ENCODE data around the gene CDC34. TPM values are rescaled to one million over a fixed set of nuclear protein-coding genes. Genes with fewer than 3 reads are reported as not detected.
A peak's percentile ranks its signal among the peaks of the same experiment; 100 is the strongest.

CDC34 gene
- total RNA-seq, 1 donor from 2014 or later, result 52.8 TPM

- DNase-seq, result peak; percentile 96
- intact Hi-C loops (cut with micrococcal nuclease), result loop anchor here (1.0 to 5.0 kb wide), 4 partner anchors 18 to 125 kb away; partner anchors contain the start of genes BSG and CDC34
- Mint-ChIP-seq H3K4me3 (peak within 1 kb of the TSS; percentile 90), H3K9me3 (no peaks in the 10 kb centered on the region), H3K27ac (peak within 1 kb of the TSS; percentile 99), H3K36me3 (ENCODE audit: low read depth) (peaks cover 5% of the 10 kb centered on the region), H3K4me1 (peaks cover 39% of the 10 kb centered on the region), H3K27me3 (no peaks in the 10 kb centered on the region)
Measured at GRCh38 chr19:507286-508203, 24.0 kb upstream of the CDC34 start, which contains the start of gene TPGS1. Gene TPGS1, plus strand, starts transcription at chr19:507497. Its CDS starts 10 bp downstream, at chr19:507507.

GRCh38 chr19:508204-509150, 23.1 kb upstream of the CDC34 start:
- H3K9me3 Mint-ChIP-seq, result no peaks in the 10 kb centered on the region
- peak overlapping the region; percentile 99 for H3K27ac Mint-ChIP-seq
- peaks cover 37% of the 10 kb centered on the region for H3K4me1 Mint-ChIP-seq
- H3K4me3 Mint-ChIP-seq, result peak overlapping the region; percentile 90
- no peaks in the 10 kb centered on the region for H3K27me3 Mint-ChIP-seq
- H3K36me3 Mint-ChIP-seq (ENCODE audit: low read depth), result peaks cover 5% of the 10 kb centered on the region
- DNase-seq, result no peak
- intact Hi-C loops (cut with micrococcal nuclease), result loop anchor here (5.0 kb wide), 1 partner anchor 126 kb away; no protein-coding TSS in a partner anchor

GRCh38 chr19:510606-511100, 20.9 kb upstream of the CDC34 start:
- Mint-ChIP-seq H3K9me3 (no peaks in the 10 kb centered on the region), H3K27ac (peak overlapping the region; percentile 97), H3K4me1 (peaks cover 35% of the 10 kb centered on the region), H3K4me3 (peak overlapping the region; percentile 90), H3K36me3 (ENCODE audit: low read depth) (peaks cover 7% of the 10 kb centered on the region), H3K27me3 (no peaks in the 10 kb centered on the region)
- intact Hi-C loops (cut with micrococcal nuclease), result loop anchor here (1.0 kb wide), 1 partner anchor 21 kb away; the partner anchor contains the start of gene CDC34
- DNase-seq, result peak; percentile 98

- peaks cover 7% of the 10 kb centered on the region for H3K36me3 Mint-ChIP-seq (ENCODE audit: low read depth)
- no peaks in the 10 kb centered on the region for H3K9me3 Mint-ChIP-seq
- no peaks in the 10 kb centered on the region for H3K27me3 Mint-ChIP-seq
- peak; percentile 97 for DNase-seq
- H3K27ac Mint-ChIP-seq, result peak overlapping the region; percentile 97
- intact Hi-C loops (cut with micrococcal nuclease), result loop anchor here (1.0 kb wide), 1 partner anchor 20 kb away; the partner anchor contains the start of gene CDC34
- peak overlapping the region; percentile 90 for H3K4me3 Mint-ChIP-seq
- H3K4me1 Mint-ChIP-seq, result peaks cover 37% of the 10 kb centered on the region
Measured at GRCh38 chr19:511101-511851, 20.3 kb upstream of the CDC34 start.

GRCh38 chr19:512547-513365, 18.8 kb upstream of the CDC34 start:
- Mint-ChIP-seq H3K4me1 (peaks cover 36% of the 10 kb centered on the region), H3K4me3 (no peak overlapping the region)
- intact Hi-C loops (cut with micrococcal nuclease), result no loop called here

GRCh38 chr19:513368-514165, 18.0 kb upstream of the CDC34 start:
- intact Hi-C loops (cut with micrococcal nuclease), result no loop called here
- peaks cover 7% of the 10 kb centered on the region for H3K36me3 Mint-ChIP-seq (ENCODE audit: low read depth)
- H3K9me3 Mint-ChIP-seq, result no peaks in the 10 kb centered on the region

More at GRCh38 chr19:512547-513365, 18.8 kb upstream of the CDC34 start:
- Mint-ChIP-seq H3K9me3 (no peaks in the 10 kb centered on the region), H3K36me3 (ENCODE audit: low read depth) (peaks cover 7% of the 10 kb centered on the region), H3K27ac (no peak overlapping the region), H3K27me3 (no peaks in the 10 kb centered on the region)
- DNase-seq, result no peak

GRCh38 chr19:514166-514663, 17.3 kb upstream of the CDC34 start:
- intact Hi-C loops (cut with micrococcal nuclease), result no loop called here
- no peak overlapping the region for H3K4me3 Mint-ChIP-seq
- H3K4me1 Mint-ChIP-seq, result peaks cover 22% of the 10 kb centered on the region
- DNase-seq, result no peak
- H3K9me3 Mint-ChIP-seq, result no peaks in the 10 kb centered on the region
- H3K36me3 Mint-ChIP-seq (ENCODE audit: low read depth), result peaks cover 7% of the 10 kb centered on the region
- H3K27ac Mint-ChIP-seq, result no peak overlapping the region
- no peaks in the 10 kb centered on the region for H3K27me3 Mint-ChIP-seq

More at GRCh38 chr19:513368-514165, 18.0 kb upstream of the CDC34 start:
- Mint-ChIP-seq H3K4me1 (peaks cover 28% of the 10 kb centered on the region), H3K4me3 (no peak overlapping the region), H3K27ac (no peak overlapping the region), H3K27me3 (no peaks in the 10 kb centered on the region)
- DNase-seq, result no peak

GRCh38 chr19:517721-518597, 13.6 kb upstream of the CDC34 start:
- Mint-ChIP-seq H3K9me3 (no peaks in the 10 kb centered on the region), H3K4me1 (peaks cover 4% of the 10 kb centered on the region), H3K27me3 (no peaks in the 10 kb centered on the region), H3K4me3 (no peak overlapping the region), H3K27ac (no peak overlapping the region), H3K36me3 (ENCODE audit: low read depth) (peaks cover 4% of the 10 kb centered on the region)
- intact Hi-C loops (cut with micrococcal nuclease), result no loop called here
- no peak for DNase-seq

- H3K27me3 Mint-ChIP-seq, result no peaks in the 10 kb centered on the region
- no peaks in the 10 kb centered on the region for H3K9me3 Mint-ChIP-seq
- H3K27ac Mint-ChIP-seq, result no peak overlapping the region
- peaks cover 4% of the 10 kb centered on the region for H3K4me1 Mint-ChIP-seq
- intact Hi-C loops (cut with micrococcal nuclease), result no loop called here
- no peak overlapping the region for H3K4me3 Mint-ChIP-seq
- H3K36me3 Mint-ChIP-seq (ENCODE audit: low read depth), result peaks cover 3% of the 10 kb centered on the region
- peak; percentile 80 for DNase-seq
Measured at GRCh38 chr19:518598-519231, 12.8 kb upstream of the CDC34 start.

GRCh38 chr19:519449-519865, 12.1 kb upstream of the CDC34 start:
- no peak for DNase-seq
- H3K4me1 Mint-ChIP-seq, result peaks cover 4% of the 10 kb centered on the region
- H3K36me3 Mint-ChIP-seq (ENCODE audit: low read depth), result peaks cover 1% of the 10 kb centered on the region
- no peak overlapping the region for H3K4me3 Mint-ChIP-seq
- no peaks in the 10 kb centered on the region for H3K9me3 Mint-ChIP-seq
- no peak overlapping the region for H3K27ac Mint-ChIP-seq
- intact Hi-C loops (cut with micrococcal nuclease), result no loop called here
- no peaks in the 10 kb centered on the region for H3K27me3 Mint-ChIP-seq

Data from activated CD4-positive, alpha-beta T cell treated with anti-CD3 and anti-CD28 coated beads, Interleukin-2, amount 10 ng/mL, durations not matched to agents 24 days and 14 days (primary cell).